Endodermal cell (in vitro differentiated cells): ENCODE measurements around the gene ATF7IP. TPM values are rescaled to one million over a fixed set of nuclear protein-coding genes. Genes with fewer than 3 reads are reported as not detected.

Source experiments
- DNase-seq: peaks from one replicate; pipeline ENCODE4 v3.0.0-alpha.2; 2017
- H3K27ac ChIP-seq: 2 replicates; pipeline ENCODE4 v1.5.1; 2013; ENCODE audit warnings: mild to moderate bottlenecking, low read depth, low read length, moderate library complexity
- H3K27me3 ChIP-seq: 2 replicates; pipeline ENCODE4 v1.6.1; 2013; ENCODE audit warnings: mild to moderate bottlenecking, low read length, moderate library complexity; ENCODE audit not compliant: insufficient read depth, control insufficient read depth, poor library complexity, severe bottlenecking
- H3K36me3 ChIP-seq: 2 replicates; pipeline ENCODE4 v1.7.0; 2013; ENCODE audit warnings: mild to moderate bottlenecking, low read length, moderate library complexity; ENCODE audit not compliant: control insufficient read depth, insufficient read depth
- H3K4me1 ChIP-seq: one replicate; pipeline ENCODE4 v1.7.0; 2013; ENCODE audit warnings: low read length; ENCODE audit not compliant: control insufficient read depth, insufficient read depth
- H3K4me3 ChIP-seq: 2 replicates; pipeline ENCODE4 v1.5.1; 2013; ENCODE audit warnings: mild to moderate bottlenecking, low read length, moderate library complexity
- H3K9ac ChIP-seq: 2 replicates; pipeline ENCODE4 v1.6.1; 2013; ENCODE audit warnings: mild to moderate bottlenecking, low read length, moderate library complexity; ENCODE audit not compliant: poor library complexity, severe bottlenecking; ENCODE audit errors: extremely low read depth
- H3K9me3 ChIP-seq: 2 replicates; pipeline ENCODE4 v1.6.1; 2013; ENCODE audit warnings: mild to moderate bottlenecking, low read length, moderate library complexity; ENCODE audit not compliant: control insufficient read depth
- H3K27ac Mint-ChIP-seq: 2 replicates; pipeline ENCODE4 v1.8.0; 2020; ENCODE audit warnings: mixed read lengths
- H3K27me3 Mint-ChIP-seq: 2 replicates; pipeline ENCODE4 v1.8.0; 2021; ENCODE audit warnings: mild to moderate bottlenecking, mixed read lengths; ENCODE audit not compliant: insufficient read depth
- H3K36me3 Mint-ChIP-seq: 2 replicates; pipeline ENCODE4 v1.8.0; 2020; ENCODE audit warnings: low read depth, mixed read lengths
- H3K4me1 Mint-ChIP-seq: 2 replicates; pipeline ENCODE4 v1.8.0; 2020; ENCODE audit warnings: mixed read lengths
- H3K4me3 Mint-ChIP-seq: 2 replicates; pipeline ENCODE4 v1.8.0; 2020; ENCODE audit warnings: mild to moderate bottlenecking, moderate library complexity, mixed read lengths
- H3K9me3 Mint-ChIP-seq: 2 replicates; pipeline ENCODE4 v1.8.0; 2020; ENCODE audit warnings: mild to moderate bottlenecking, mixed read lengths
- CTCF ChIP-seq: fragments of 200-600 bp; sonication (generic); conservative IDR thresholded peaks from 2 replicates; pipeline ENCODE4 v1.5.0; 2021; ENCODE audit warnings: antibody characterized with exemption, mild to moderate bottlenecking
- WGBS, 2 experiments: methylation state at CpG; one replicate each; pipeline versions ENCODE4 v1.1.5 to v1.1.7; 2013; ENCODE audit warnings: missing lambda C conversion rate in 2 of 2, mixed read lengths in 1 of 2; ENCODE audit not compliant: insufficient coverage in 1 of 2, insufficient read length in 1 of 2; 5-methylcytosine and 5-hydroxymethylcytosine counted together
- total RNA-seq, 2 donors: library from RNA; stranded (reverse); fragmentation: NEBNext Ultra II Directional in 1 of 2; extraction: Animal tissue kit (Norgen Biotek cat#: 25700) in 1 of 2; gene quantifications; 2 replicates in 1 of 2; 3 replicates in 1 of 2; pipeline ENCODE4 v1.2.1, GENCODE V29; 2021

Gene ATF7IP
- total RNA-seq, 2 donors from 2014 or later, result 174 to 222 TPM

GRCh38 chr12:14431975-14432374 is 66.5 kb downstream of the ATF7IP start:
- H3K36me3 ChIP-seq, result peaks cover 66% of the 10 kb centered on the region
- no peaks in the 10 kb centered on the region for H3K27me3 ChIP-seq
- no peak overlapping the region for H3K4me3 ChIP-seq
- TF ChIP-seq CTCF, result no peak
- Mint-ChIP-seq H3K27ac (no peak overlapping the region), H3K4me1 (peaks cover 4% of the 10 kb centered on the region), H3K27me3 (no peaks in the 10 kb centered on the region), H3K9me3 (peaks cover 10% of the 10 kb centered on the region), H3K36me3 (peaks cover 65% of the 10 kb centered on the region), H3K4me3 (no peak overlapping the region)
- no peaks in the 10 kb centered on the region for H3K4me1 ChIP-seq
- H3K9me3 ChIP-seq, result peaks cover 17% of the 10 kb centered on the region
- H3K27ac ChIP-seq, result no peak overlapping the region
- no peak for DNase-seq
- WGBS, 2 experiments, result 97 to 100% methylated on average over 1 to 2 of the region's 2 CpGs
- no peak overlapping the region for H3K9ac ChIP-seq

DNA sequence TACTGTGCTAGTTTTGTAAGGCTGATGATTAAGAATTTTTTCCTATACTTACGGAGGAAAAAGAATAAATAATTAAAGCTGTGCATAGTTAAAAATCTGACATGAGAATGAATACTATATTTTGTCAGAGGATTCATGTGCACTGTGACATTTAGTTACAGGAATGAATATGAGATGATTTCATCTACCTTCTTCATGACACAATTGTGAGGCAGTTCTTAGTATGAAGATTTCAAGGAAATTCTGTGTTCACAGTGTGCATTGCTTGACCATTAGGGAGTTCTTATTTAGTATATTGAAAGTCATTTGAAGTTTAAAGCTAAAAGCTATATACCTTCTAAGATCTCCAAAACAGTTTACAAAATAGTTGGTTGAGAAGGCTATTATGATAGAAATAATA is 70.1 kb downstream of the ATF7IP start:
- Mint-ChIP-seq H3K27me3 (no peaks in the 10 kb centered on the region), H3K27ac (no peak overlapping the region), H3K9me3 (peaks cover under 1% of the 10 kb centered on the region), H3K36me3 (peaks cover 65% of the 10 kb centered on the region), H3K4me1 (peaks cover 4% of the 10 kb centered on the region), H3K4me3 (no peak overlapping the region)
- no peak for DNase-seq
- Histone ChIP-seq H3K27me3 (no peaks in the 10 kb centered on the region), H3K27ac (no peak overlapping the region), H3K9ac (no peak overlapping the region), H3K4me3 (no peak overlapping the region), H3K9me3 (peaks cover 6% of the 10 kb centered on the region), H3K36me3 (peaks cover 64% of the 10 kb centered on the region), H3K4me1 (no peaks in the 10 kb centered on the region)
- 100% methylated on average over 1 of the region's 1 CpG for WGBS, 2 experiments
- TF ChIP-seq CTCF, result no peak

GRCh38 chr12:14442221-14442881 is 76.9 kb downstream of the ATF7IP start:
- peaks cover 69% of the 10 kb centered on the region for H3K36me3 ChIP-seq
- peaks cover 82% of the 10 kb centered on the region for H3K36me3 Mint-ChIP-seq
- no peak overlapping the region for H3K4me3 Mint-ChIP-seq

More at GRCh38 chr12:14442221-14442881, 76.9 kb downstream of the ATF7IP start:
- no peaks in the 10 kb centered on the region for H3K4me1 Mint-ChIP-seq
- Histone ChIP-seq H3K4me3 (no peak overlapping the region), H3K27me3 (no peaks in the 10 kb centered on the region), H3K9me3 (no peaks in the 10 kb centered on the region), H3K27ac (no peak overlapping the region), H3K9ac (no peak overlapping the region), H3K4me1 (no peaks in the 10 kb centered on the region)
- DNase-seq, result no peak
- H3K27me3 Mint-ChIP-seq, result no peaks in the 10 kb centered on the region
- no peak overlapping the region for H3K27ac Mint-ChIP-seq
- peak; percentile 3 for TF ChIP-seq CTCF
- 95 to 100% methylated on average over 4 to 5 of the region's 5 CpGs for WGBS, 2 experiments
- no peaks in the 10 kb centered on the region for H3K9me3 Mint-ChIP-seq
